HEK293 (cell line): ENCODE measurements around the gene KIAA0319L.

Experiments
- PATZ1 ChIP-seq: fragments of 450-650 bp; formaldehyde crosslinking; IDR thresholded peaks from 2 replicates; pipeline ENCODE4 v1.5.1; 2016; ENCODE audit warnings: missing biosample characterization, missing genetic modification characterization
- REST ChIP-seq: fragments of 450-650 bp; formaldehyde crosslinking; IDR thresholded peaks from 2 replicates; pipeline ENCODE4 v1.5.1; 2016; ENCODE audit warnings: missing biosample characterization, missing genetic modification characterization
- TF ChIP-seq, protein P1 (sequence below): fragments of 450-650 bp; formaldehyde crosslinking; IDR thresholded peaks from 2 replicates; pipeline ENCODE4 v1.5.1; 2016; ENCODE audit warnings: missing biosample characterization, missing genetic modification characterization
- TF ChIP-seq, protein P2 (sequence below): fragments of 450-650 bp; formaldehyde crosslinking; IDR thresholded peaks from 2 replicates; pipeline ENCODE4 v1.5.1; 2016; ENCODE audit warnings: missing biosample characterization, missing genetic modification characterization

GRCh38 chr1:35600593-35600992 is 43.4 kb upstream of the KIAA0319L start:
- TF ChIP-seq, protein P1, sequence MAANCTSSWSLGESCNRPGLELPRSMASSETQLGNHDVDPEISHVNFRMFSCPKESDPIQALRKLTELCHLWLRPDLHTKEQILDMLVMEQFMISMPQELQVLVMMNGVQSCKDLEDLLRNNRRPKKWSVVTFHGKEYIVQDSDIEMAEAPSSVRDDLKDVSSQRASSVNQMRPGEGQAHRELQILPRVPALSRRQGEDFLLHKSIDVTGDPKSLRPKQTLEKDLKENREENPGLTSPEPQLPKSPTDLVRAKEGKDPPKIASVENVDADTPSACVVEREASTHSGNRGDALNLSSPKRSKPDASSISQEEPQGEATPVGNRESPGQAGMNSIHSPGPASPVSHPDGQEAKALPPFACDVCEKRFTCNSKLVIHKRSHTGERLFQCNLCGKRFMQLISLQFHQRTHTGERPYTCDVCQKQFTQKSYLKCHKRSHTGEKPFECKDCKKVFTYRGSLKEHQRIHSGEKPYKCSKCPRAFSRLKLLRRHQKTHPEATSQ = no peak
- no peak for TF ChIP-seq REST (tag by site-specific recombination)
- no peak for TF ChIP-seq PATZ1 (tag by site-specific recombination)
- TF ChIP-seq, protein P2, sequence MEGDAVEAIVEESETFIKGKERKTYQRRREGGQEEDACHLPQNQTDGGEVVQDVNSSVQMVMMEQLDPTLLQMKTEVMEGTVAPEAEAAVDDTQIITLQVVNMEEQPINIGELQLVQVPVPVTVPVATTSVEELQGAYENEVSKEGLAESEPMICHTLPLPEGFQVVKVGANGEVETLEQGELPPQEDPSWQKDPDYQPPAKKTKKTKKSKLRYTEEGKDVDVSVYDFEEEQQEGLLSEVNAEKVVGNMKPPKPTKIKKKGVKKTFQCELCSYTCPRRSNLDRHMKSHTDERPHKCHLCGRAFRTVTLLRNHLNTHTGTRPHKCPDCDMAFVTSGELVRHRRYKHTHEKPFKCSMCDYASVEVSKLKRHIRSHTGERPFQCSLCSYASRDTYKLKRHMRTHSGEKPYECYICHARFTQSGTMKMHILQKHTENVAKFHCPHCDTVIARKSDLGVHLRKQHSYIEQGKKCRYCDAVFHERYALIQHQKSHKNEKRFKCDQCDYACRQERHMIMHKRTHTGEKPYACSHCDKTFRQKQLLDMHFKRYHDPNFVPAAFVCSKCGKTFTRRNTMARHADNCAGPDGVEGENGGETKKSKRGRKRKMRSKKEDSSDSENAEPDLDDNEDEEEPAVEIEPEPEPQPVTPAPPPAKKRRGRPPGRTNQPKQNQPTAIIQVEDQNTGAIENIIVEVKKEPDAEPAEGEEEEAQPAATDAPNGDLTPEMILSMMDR = no peak
